ENCODE measurements around the gene DCAF7.

The DCAF7 gene

DNA sequence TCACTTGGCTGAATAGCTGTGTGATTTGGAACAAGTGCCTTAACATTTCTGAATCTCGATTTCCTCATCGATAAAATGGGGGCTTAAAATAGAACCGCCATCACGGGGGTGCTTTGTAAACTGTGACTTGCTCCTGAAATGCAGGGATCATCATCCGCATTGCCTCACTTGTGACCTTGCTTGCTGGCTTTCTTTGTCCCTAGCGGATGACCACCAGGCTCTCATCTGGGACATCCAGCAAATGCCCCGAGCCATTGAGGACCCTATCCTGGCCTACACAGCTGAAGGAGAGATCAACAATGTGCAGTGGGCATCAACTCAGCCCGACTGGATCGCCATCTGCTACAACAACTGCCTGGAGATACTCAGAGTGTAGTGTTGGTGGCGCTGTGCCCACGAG lies 38.5 kb downstream of the DCAF7 start:
- no peak for DNase-seq (ENCODE audit: low spot score)

DNA sequence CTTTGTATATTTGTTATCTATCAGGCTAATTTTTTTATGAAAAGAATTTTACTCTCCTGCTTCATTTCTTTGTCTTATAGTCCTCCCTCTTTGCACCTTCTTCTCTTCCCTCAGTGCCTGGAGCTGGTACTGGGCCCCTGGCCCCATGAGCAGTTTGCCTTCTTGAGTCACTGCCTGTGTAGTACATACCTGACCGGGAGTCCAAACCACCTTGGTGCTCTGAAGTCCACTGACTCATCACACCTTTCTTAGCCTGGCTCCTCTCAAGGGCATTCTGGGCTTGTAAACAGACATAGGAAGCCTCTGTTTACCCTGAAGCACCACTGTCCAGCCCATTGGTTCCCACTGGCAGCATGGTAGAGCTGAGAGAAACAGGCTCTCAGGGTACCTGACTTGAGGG lies 39.4 kb downstream of the DCAF7 start:
- DNase-seq (ENCODE audit: low spot score): no peak

DNA sequence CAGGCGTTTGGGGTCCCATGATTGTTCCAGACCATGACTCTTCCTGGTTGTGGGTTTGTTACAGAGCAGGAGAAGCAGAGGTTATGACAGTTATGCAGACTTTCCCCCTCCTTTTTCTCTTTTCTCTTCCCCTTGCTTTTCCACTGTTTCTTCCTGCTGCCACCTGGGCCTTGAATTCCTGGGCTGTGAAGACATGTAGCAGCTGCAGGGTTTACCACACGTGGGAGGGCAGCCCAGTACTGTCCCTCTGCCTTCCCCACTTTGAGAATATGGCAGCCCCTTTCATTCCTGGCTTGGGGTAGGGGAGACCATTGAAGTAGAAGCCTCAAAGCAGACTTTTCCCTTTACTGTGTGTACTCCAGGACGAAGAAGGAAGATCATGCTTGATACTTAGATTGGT lies 42.5 kb downstream of the DCAF7 start:
- no peak for DNase-seq (ENCODE audit: low spot score)

DNA sequence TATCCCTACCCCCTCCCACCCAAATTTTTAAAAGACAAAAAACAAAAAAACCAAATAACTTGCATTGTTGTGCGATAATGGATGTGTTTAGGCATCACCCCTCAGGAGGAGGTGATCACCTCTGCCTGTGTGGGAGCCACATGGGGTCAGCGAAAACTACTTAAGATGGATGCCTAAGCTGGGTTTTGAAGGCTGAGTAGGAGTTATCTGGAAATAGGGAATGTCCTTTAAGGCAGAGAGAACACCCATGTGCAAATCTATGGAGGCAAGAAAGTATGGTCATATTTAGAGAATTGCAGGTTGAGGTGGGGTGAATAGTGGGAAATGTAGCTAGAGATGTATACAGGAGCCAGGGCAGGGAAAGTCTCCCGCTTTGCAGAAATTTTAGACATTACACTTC lies 44.9 kb downstream of the DCAF7 start:
- no peak for DNase-seq (ENCODE audit: low spot score)

DNA sequence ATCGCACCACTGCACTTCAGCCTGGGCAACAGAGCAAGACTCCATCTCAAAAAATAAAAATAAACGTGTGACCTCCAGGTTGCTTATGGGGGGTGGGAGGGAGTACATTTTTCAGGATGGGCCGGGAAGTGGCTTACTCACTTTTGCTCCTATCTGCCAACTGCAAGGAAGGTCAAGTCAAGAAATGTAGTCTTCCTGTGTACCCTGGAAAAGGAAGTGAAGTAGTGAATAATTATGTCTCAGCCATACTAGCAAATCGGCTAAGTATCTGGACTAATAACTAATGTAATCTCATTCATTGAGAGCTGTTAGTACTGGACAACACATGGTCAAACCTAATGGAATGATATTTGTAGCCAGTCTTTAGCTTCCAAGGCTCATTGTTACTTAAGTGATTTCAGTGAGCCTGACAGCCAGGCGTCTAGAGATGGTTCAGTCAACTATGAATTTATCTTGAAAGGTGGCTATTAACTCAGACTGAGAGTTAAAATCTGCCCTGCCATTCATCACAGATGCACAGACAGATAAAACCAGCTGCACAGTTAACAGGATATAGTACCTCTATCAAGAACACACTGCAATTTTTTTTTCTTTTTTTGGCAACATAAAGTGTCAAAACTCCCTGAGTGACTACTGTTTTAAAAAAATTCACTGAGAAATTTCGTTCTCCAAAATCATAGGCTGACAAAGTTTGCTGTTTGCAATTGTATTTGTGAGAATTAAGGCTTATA lies 46.7 kb downstream of the DCAF7 start:
- no peak for DNase-seq (ENCODE audit: low spot score)

DNA sequence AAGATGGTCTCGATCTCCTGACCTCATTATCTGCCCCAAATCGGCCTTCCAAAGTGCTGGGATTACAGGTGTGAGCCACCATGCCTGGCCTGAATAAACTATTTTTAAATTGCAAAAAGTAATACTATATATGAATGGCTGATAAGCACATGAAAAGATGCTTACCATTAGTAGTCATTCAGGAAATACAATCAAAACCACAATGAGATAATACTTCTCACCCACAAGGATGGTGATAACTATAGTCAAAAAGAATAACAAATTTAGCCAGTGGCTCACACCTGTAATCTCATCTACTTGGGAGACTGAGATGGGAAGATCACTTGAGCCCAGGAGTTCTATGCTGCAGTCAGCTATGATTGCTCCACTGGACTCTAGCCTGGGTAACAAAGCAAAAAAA lies 48.0 kb downstream of the DCAF7 start:
- DNase-seq (ENCODE audit: low spot score): no peak

DNA sequence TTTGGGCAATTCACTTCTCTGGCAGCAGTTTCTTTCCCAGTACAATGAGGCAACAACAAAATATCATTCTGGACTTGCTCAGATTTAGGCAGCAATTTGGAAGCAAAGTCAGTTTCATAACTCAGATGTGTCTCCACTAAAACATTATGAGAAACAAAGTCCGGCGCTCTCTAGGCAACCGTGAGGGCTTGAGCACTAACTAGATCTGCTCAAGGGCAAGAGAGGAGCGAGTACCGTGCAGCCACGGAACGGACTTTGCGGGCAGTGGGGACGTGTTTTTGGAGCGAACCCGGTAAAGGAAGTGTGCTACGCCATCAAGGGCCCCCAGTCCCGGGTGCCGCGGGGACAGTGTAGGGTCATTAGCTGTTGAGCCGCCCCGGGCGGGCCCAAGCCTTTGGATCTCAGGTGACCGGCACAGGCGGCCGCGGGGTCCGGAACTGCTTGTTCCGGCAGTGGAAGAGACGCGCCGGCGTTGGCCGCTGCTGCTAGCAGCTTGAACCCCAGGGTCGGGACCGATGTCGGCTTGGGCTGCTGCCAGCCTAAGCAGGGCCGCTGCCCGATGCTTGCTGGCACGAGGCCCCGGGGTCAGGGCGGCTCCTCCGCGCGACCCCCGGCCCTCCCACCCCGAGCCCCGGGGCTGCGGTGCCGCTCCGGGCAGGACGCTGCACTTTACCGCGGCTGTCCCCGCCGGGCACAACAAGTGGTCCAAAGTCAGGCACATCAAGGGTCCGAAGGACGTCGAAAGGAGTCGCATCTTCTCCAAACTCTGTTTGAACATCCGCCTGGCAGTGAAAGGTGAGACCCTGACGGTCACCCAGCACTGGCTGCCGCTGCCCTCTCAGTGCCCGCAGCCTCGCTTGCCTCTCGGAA lies 50.5 kb downstream of the DCAF7 start, which contains the start of gene TACO1:
Gene TACO1 (plus strand): TSS at position 327 of the 870 bp plus-strand sequence. CDS start 189 bp downstream, at position 516.
- peak; percentile 96 for DNase-seq (ENCODE audit: low spot score)

DNA sequence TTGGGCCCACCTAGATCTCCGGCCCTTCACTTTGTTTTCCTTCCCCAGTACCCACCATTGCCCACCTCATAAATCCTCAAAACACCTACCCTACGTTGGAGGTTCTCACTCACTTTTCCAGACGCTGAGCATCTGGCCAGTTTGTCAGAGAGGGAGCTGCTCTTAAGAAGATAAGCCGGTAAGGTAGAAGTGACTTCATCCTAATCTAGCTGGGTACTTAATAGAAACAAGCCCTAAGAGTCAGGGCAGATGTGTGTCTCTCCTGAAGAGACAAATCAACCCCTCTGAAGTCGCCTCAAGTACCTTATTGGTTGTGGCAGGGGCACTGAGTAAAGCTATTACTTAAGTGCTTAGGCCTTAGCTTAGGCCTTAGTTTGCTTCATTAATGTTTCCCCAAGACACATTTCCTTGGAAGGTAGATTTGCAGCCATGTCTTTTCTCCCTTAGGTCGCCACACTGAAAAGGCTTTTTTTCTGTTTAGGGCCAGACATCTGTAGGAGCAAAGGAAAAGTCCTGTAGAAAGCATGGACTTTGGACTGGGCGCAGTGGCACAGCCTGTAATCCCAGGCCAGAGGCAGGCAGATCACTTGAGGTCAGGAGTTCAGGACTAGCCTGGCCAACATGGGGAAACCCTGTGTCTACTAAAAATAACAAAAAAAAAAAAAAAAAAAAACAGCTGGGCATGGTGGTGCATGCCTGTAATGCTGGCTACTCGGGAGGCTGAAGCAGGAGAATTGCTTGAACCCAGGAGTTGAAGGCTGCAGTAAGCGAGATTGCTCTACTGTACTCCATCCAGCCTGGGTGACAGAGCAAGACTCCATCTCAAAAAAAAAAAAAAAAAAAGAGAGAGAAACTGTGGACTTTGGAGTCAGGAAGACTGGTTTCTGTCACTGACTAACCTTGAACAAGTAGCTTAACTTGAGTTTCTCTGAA lies 51.4 kb downstream of the DCAF7 start:
- no peak for DNase-seq (ENCODE audit: low spot score)

DNA sequence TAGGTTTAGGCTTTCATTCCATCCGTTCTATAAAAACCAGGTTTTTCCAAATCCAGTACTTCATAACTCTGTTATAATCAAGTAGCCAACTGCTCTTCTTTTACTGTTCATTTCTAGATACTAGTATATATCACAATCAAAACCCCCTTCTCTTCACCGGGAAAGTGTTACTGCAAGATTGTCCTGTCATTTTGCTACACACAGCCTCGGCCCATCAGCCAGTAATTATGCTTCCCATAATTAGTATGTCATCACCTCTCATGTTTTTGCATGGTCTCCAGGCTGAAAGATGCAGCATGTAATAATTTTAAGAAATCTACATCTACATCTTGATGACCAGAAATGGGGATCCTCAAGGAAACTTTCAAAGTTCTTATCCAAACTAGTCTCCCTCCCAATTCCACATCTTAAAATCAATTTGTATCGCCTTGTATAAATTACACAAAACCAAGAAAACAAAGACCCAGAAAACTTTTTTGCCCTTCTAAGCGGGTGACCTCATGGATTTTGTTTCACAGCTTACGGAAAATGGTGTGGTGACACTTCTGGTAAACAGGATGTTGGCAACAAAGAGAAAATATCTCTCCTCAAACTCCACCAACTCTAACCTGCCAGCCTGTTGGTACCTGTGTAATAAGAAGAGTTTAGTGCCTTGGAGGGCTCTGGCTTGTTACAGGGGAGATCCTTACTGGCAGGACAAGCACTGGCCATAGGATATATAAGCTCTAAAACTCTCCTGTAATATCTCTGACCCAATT lies 59.7 kb downstream of the DCAF7 start:
- DNase-seq (ENCODE audit: low spot score): no peak

DNA sequence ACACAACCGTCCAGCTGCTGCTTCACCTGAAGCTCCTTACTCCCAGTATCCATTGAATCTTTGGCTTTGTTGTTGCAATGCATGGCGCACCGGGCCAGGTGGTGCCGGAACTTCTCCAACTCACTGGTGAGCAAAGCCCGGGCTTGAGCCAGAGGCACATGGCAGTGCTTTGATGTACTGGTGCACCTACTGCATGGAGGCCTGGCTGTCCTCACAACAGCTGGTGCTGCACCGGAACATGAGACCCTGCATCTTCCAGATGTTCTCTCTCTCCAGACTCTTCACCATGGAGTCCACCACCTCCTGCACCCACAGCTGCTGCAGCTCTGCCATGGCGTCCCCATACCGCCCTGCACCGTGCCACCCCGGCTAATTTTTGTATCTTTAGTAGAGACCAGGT lies 60.6 kb downstream of the DCAF7 start:
- no peak for DNase-seq (ENCODE audit: low spot score)

DNA sequence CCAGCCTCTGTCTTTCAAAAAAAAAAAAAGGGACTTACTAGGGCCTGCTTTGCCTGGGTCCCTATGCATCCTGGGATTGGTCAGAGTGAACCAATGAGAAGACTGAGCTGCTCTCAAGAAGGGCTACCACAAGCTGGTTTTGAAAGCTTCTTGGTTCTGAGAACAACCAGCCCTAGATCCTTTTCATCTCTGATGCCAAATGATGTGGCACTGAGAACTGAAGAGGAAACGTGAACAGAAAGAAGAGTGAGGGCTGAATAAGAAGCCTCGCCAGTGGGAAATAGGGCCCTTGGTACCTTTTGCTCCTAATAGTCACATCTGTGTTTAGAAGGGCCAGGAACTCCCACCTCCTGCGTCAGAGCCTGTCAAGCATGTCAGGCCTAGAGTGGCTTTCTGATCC lies 61.1 kb downstream of the DCAF7 start:
- no peak for DNase-seq (ENCODE audit: low spot score)

DNA sequence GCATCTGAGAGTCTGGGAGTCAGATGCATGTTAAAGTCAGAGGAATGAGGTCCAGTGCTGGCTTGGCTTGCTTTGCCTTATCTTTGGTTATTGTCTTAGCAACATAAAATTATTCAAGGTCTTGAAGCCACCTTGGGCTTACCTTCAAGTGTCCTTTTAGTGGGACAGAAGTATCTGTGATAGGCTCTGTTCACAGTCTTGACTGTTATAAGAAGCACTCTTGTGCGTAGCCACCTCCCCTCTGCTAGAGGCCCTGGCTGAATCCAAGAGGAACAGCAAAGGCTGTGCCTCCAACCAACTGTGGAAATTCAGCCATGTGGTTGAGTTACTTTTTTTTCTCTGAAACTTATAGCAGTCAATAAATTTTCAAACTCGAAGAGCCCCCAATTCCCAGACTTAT lies 63.4 kb downstream of the DCAF7 start:
- no peak for DNase-seq (ENCODE audit: low spot score)

DNA sequence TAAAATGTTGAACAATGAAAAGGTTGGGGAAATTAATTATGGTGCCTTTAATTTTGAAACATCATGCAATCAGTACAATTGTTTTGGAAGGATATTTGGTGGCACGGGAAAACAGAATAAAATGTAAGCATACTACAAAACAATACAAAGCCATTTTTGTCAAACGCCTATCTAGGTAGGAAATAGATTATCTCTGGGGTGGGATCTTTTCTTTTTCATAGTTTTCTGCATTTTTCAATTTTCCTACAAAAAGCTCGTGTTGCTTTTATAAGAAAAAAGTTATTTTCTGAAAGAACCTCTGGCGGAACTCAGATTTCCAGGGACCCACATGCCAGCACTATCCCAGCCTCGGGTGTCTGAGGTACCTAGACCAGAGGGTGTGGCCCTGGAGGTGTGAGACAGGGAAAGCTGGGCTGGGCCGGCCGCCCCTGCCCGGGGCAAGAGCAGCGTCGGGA lies 71.0 kb downstream of the DCAF7 start:
- DNase-seq (ENCODE audit: low spot score): no peak

DNA sequence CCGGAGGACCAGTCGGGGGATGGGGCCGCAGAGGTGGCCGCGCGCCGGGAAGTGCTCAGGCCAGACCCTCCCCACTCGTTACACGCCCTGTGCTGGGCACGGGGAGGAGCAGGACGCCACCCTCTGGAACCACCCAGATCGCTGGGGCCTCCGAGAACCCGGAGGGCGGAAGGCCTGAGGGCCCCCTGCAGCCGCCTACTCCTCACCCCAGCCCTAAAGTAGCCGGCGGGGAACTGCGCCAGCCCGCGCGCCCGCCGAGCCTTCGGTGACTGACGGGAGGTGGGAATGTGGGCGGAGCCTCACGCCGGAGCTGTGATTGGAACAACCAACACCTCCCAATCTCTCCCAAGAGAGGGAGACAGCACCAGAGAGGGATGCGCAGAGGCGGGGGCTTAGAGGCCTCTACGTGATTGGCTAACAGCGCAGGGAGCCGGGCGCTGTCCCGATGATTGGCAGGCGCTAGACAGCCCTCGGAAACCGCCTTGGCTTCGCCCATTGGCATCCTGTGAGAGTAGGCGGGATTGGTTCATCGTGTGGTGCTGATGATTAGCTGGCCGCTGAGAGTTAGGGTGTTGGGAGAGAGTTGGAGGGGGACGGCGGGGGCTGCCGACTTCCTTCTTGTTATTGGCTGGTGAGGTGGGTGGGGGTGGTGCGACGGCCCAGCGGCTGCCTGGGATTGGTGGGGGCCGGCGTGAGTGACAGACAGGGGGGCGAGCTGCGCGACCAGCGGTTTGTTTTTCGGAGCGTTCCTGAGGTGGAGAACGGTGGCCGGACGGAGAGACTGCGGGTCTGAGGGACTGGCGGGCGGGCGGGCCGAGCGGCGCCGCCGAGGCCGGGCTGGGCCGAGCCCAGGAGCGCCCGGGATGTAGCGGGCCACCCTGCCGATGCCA lies 71.7 kb downstream of the DCAF7 start, which contains the start of gene MAP3K3:
Gene MAP3K3 (plus strand): TSS at position 734 of the 890 bp plus-strand sequence. CDS start 343 bp downstream, outside the sequence.
- DNase-seq (ENCODE audit: low spot score): peak; percentile 99

DNA sequence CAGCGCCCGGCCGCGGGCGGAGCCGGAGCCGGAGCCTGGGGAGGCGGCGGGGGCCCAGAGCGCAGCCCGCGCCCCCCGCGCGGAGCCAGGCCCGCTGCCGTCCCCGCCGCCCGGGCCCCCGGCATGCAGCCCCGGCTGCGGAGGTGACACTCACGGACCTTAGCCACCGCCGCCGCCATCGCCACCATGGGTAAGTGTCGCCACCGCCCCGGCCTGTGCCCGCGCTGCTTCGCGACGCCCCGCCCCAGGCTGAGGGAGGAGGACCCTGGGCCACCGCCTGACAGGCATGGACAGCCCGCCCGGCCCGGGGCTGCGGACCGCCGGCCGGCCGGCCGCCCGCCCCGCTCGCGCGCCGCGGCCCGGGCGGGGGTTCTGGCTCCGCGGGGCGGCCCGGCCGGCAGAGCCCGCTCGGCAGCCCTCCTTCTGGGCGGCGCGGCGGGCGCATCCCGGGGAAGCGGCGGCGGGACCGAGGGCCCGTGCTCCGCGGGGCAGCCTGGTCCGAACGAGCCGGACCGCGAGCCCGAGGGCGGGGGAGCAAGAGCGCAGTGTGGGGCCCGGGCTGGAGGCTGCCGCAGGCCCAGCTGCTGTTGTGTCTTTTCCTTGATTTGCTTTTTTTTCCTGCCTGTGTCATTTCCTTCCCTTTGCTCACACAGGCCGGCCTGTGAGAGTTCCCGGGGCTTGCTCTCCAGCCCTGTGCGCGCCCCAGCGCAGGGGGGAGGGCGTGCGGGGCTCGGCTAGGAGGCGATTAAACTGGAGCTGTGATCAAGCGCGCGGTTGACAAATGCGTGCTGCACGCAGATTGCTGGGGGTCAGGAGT lies 72.5 kb downstream of the DCAF7 start:
- peak; percentile 85 for DNase-seq (ENCODE audit: low spot score)

DNA sequence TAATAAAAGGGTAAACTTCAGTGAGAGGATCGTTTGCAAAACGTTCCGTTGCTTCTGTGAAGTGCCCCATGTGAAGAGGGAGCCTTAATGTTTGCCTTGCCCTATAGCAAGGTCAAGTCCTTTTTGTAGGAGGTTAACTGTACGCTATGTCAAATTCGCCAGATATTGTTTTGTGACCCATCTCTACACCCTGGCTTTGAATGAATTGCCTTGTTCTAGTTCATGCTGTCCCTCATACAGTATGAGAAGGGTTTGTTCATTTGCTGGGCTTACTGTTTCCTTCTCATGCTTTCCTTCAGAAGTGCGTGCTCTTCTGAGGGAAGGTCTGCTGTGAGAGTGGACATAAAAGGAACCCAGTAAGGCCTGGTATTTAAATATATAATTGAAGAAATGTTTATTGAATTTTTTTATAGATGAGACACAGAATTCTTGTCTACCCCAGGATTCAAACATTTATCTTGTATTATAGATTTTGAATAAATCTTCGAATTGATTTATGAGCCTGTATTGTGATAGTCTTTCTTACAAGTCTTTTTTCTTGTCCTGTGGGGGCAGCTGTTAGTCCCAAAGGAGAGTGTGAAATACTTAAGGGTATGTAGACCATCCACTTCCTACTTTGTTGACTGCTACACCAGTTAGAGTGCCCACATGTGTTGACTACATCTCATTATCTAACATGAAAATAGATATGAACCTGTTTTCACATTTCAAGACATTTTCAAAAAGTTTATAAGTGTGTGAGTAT lies 73.7 kb downstream of the DCAF7 start:
- DNase-seq (ENCODE audit: low spot score): no peak

DNA sequence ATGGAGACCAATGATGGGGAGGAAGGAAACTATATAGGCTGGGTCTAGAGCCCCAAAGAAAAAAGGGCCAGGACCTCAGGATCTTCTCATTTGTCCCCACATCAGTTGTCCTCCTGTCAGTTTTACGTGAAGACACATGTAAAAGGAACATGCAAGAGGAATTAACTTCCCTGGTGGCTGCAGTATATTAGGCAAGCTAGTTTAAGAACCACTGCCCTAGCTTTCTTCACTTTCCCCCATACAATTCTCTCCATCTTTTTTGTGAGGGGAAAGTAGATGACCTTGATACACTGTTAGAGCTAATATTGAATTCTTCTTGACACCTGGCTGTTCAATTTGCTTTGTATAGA lies 74.2 kb downstream of the DCAF7 start:
- DNase-seq (ENCODE audit: low spot score): no peak

DNA sequence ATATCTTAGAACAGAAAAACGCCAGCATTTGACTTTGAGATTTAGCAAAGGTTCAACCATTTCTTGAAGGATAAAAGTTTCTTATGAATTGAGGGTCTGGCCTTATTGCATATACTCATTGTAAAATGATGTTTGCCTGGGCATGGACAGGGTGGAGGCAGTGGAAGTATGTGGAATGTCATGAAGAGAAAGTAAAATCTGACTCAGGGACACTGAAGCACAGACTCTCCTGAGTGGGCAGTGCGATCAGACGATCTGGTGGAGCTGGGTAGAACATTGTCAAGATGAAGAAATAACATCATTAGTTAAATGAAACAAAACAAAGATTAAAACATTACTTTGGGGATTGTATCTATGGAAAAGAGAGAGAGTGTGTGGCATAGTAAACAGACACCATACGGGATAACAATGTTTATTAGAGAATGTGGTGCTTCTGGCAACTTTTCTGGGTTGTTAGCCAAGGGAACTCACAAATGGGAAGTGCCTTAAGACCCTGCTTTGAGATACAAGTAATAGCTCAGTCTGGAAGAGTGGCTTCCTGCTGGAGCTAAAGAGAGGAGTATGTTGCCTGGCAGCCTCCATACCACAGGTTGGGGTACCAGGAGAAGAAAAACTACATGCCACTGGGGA lies 76.4 kb downstream of the DCAF7 start:
- DNase-seq (ENCODE audit: low spot score): peak; percentile 56

All from AG20443 (cell line).